Activated naive CD8-positive, alpha-beta T cell (primary cell): ENCODE results near the gene ART5.

Experiments used
- H3K27ac Mint-ChIP-seq: one replicate; pipeline ENCODE4 v1.8.0; 2021; ENCODE audit warnings: mixed read lengths
- H3K27me3 Mint-ChIP-seq: one replicate; pipeline ENCODE4 v1.8.0; 2021; ENCODE audit warnings: mixed read lengths
- H3K36me3 Mint-ChIP-seq: one replicate; pipeline ENCODE4 v1.8.0; 2021; ENCODE audit warnings: mixed read lengths
- H3K4me1 Mint-ChIP-seq: one replicate; pipeline ENCODE4 v1.8.0; 2021; ENCODE audit warnings: low read depth, mixed read lengths
- H3K4me3 Mint-ChIP-seq: one replicate; pipeline ENCODE4 v1.8.0; 2021; ENCODE audit warnings: mild to moderate bottlenecking, mixed read lengths
- H3K9me3 Mint-ChIP-seq: one replicate; pipeline ENCODE4 v1.8.0; 2021; ENCODE audit warnings: low read depth, mixed read lengths

ART5 gene

GRCh38 chr11:3642071-3642951 lies 519 bp upstream of the ART5 start:
- peaks cover 27% of the 10 kb centered on the region for H3K27me3 Mint-ChIP-seq

DNA sequence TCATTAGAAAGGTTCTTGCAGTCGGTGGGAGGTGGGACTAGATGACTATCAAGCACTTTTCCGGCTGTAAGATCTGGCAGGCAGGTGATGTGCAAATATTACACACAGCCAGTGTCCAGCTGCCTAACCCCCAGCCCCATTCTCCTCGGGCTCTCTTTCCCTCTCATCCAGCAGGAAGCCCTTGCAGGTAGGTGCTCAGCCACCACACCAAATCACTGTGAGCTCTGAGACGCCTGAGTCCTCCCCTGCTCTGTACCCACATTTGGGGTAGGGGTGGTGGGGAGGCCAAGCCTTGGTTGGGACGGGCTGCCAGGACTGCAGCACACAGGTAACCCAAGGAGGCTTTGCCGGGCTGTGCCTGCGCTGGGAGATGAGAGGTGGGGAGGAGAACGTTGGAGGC lies 601 bp downstream of the ART5 start:
- Mint-ChIP-seq H3K36me3 (peaks cover 4% of the 10 kb centered on the region), H3K9me3 (no peaks in the 10 kb centered on the region), H3K27me3 (peaks cover 24% of the 10 kb centered on the region), H3K4me1 (peaks cover 6% of the 10 kb centered on the region), H3K27ac (no peak overlapping the region), H3K4me3 (peak overlapping the region; percentile 79)

More at GRCh38 chr11:3642071-3642951, 519 bp upstream of the ART5 start:
- peaks cover 4% of the 10 kb centered on the region for H3K36me3 Mint-ChIP-seq
- H3K9me3 Mint-ChIP-seq = no peaks in the 10 kb centered on the region
- H3K27ac Mint-ChIP-seq = no peak overlapping the region
- H3K4me3 Mint-ChIP-seq = peak overlapping the region; percentile 82
- peaks cover 6% of the 10 kb centered on the region for H3K4me1 Mint-ChIP-seq

DNA sequence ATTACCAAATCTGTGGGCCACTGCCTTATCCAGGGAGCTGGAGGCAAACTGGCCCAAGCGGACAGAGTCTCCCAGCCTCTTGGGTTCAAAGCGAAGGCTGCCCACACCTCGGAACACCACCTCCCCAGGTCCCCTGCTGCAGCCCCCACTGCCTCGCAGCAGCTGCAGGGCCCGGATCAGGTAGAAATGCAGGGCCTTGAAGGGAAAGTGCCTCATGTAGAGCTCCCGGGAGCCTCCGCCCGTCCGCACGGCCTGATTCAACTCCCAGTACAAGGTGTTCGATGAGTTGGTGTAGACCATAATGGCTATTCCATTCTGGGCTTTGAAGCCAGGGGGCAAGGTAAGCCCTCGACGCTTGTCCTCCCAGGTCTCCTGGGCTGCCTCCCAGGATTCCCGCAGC lies 2.0 kb downstream of the ART5 start:
- H3K27ac Mint-ChIP-seq = no peak overlapping the region
- peaks cover 4% of the 10 kb centered on the region for H3K36me3 Mint-ChIP-seq
- H3K4me1 Mint-ChIP-seq = peaks cover 6% of the 10 kb centered on the region
- H3K9me3 Mint-ChIP-seq = no peaks in the 10 kb centered on the region
- peaks cover 20% of the 10 kb centered on the region for H3K27me3 Mint-ChIP-seq
- H3K4me3 Mint-ChIP-seq = no peak overlapping the region

DNA sequence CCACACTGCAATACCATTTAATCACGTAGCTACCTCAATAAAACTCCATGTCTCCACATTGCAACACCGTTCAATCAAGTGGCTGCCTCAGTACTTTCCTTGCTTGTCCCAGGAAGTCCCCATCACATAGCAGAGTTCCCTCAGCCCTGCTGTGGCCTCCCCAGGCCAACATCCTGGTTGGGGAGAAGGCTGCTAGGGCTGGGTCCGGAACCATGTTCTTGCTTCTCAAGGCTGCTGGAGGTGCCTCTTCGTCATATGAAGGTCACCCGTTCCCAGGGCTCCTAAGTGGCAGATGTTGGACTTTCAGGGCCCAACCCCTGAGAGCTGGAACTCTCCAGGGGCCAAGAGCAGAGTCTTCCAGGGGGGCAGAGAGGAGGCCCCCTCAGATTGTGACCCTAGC lies 3.3 kb downstream of the ART5 start:
- Mint-ChIP-seq H3K36me3 (no peaks in the 10 kb centered on the region), H3K9me3 (no peaks in the 10 kb centered on the region), H3K4me3 (no peak overlapping the region), H3K27ac (no peak overlapping the region), H3K4me1 (peaks cover 6% of the 10 kb centered on the region), H3K27me3 (peaks cover 9% of the 10 kb centered on the region)

DNA sequence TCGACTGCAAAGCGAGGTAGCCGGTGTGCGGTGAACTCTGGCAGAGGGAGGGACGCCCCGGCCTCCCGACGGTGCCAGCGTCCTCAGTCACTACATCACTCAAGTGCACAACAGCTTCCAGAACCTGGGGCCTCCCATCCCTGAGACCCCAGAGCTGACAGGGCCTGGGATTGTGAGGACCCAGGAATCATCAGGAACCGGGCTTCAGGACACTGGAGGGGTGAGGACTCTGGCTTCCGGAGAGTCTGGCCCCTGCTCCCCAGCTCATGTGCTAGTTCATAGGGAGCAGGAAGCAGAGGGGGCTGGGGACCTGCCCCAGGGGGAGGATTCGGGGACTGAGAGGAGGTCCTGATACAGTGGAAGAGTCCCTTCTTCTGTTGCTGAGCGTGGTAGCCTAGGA lies 4.6 kb downstream of the ART5 start:
- Mint-ChIP-seq H3K27me3 (peaks cover 6% of the 10 kb centered on the region), H3K9me3 (no peaks in the 10 kb centered on the region), H3K36me3 (no peaks in the 10 kb centered on the region), H3K4me1 (peaks cover 2% of the 10 kb centered on the region), H3K27ac (no peak overlapping the region), H3K4me3 (no peak overlapping the region)

DNA sequence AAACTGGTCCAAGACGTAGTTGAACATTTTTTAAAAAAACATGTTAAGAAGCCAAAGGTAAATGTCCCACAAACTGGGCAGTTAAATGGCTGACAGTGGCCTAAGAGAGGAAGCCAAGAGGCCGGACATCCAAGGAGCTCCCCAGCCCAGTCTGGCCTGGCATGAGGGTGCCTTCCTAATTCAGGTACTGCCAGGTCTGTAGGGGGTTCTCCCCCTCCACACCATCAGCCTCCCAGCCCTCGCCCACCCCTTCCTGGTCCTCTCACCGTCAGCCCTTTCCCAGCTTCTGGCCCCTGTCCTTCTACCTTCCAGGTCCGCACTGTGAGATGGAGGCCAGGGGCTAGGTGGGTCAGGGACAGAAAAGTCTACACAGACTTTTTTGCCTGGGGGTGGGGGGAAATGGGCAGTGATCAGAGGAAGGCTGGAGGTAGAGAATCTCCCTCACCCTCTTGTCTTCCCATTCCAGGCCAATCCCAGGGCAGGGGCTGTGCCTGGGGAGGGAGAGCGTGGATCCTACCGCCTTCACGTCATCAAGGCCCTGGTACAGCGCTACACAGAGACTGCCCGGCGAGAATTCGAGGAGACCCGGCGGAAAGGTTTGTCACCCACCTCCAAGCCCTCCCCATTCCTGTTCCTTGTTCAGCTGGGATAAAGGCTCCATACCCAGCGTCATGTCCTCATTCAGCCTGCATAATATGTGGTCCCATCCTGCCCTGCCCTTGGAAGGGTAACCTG lies 6.0 kb downstream of the ART5 start:
- Mint-ChIP-seq H3K36me3 (no peaks in the 10 kb centered on the region), H3K27ac (no peak overlapping the region), H3K4me3 (no peak overlapping the region), H3K4me1 (no peaks in the 10 kb centered on the region), H3K9me3 (no peaks in the 10 kb centered on the region), H3K27me3 (peaks cover 3% of the 10 kb centered on the region)

DNA sequence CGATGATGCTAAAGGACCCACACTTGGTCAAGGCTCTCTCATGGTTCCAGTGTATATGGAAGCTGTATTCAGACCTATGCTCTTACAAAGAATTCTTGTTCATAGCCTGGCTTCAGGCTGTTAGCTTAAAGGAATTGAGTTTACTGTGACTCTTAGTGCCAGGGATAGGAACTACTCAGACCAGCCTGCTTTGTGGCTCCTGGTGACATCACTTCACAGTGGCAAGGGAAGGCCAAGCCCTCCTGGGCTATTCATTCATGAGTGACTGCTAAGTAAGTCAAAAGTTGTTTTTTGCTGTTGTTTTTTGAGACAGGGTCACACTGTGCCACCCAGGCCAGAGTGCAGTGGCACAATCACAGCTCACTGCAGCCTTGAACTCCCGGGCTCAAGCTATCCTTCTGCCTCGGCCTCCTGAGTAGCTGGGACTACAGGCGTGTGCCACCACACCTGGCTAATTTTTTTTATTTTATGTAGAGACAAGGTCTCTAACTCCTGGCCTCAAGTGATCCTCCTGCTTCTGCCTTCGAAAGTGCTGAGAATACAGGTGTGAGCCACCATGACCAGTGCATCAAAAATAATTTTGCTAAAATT lies 9.6 kb downstream of the ART5 start:
- Mint-ChIP-seq H3K4me3 (no peak overlapping the region), H3K27ac (no peak overlapping the region), H3K36me3 (no peaks in the 10 kb centered on the region), H3K9me3 (no peaks in the 10 kb centered on the region), H3K4me1 (no peaks in the 10 kb centered on the region), H3K27me3 (peaks cover 1% of the 10 kb centered on the region)

DNA sequence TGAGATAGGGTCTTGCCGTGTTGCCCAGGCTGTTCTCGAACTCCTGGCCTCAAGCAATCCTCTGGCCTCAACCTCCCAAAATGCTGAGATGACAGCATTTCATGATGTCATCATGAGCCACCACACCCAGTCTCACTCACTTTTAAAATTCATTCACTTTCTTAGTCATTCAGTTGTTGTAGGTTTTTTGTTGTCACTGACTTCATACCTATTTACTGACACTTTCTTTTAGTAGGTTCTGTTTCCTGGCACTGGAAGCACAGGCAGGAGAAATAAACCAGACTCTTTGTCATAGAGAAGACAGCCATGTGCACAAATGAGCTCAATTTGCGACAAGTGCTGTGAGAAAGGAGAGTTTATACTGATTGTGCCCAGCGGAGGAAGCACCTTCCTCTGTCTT lies 10.5 kb downstream of the ART5 start:
- peaks cover 1% of the 10 kb centered on the region for H3K27me3 Mint-ChIP-seq
- no peaks in the 10 kb centered on the region for H3K9me3 Mint-ChIP-seq
- H3K4me3 Mint-ChIP-seq = no peak overlapping the region
- H3K27ac Mint-ChIP-seq = no peak overlapping the region
- H3K36me3 Mint-ChIP-seq = no peaks in the 10 kb centered on the region
- peaks cover 5% of the 10 kb centered on the region for H3K4me1 Mint-ChIP-seq

- peaks cover 1% of the 10 kb centered on the region for H3K27me3 Mint-ChIP-seq
- H3K27ac Mint-ChIP-seq = no peak overlapping the region
- H3K4me1 Mint-ChIP-seq = peaks cover 5% of the 10 kb centered on the region
- no peak overlapping the region for H3K4me3 Mint-ChIP-seq
- no peaks in the 10 kb centered on the region for H3K9me3 Mint-ChIP-seq
- no peaks in the 10 kb centered on the region for H3K36me3 Mint-ChIP-seq
These were observed 14.5 kb downstream of the ART5 start for GRCh38 chr11:3627291-3627690.

- Mint-ChIP-seq H3K27me3 (peaks cover 1% of the 10 kb centered on the region), H3K27ac (no peak overlapping the region), H3K36me3 (no peaks in the 10 kb centered on the region), H3K4me3 (no peak overlapping the region), H3K9me3 (no peaks in the 10 kb centered on the region), H3K4me1 (peaks cover 5% of the 10 kb centered on the region)
These were observed 15.4 kb downstream of the ART5 start for GRCh38 chr11:3626250-3626960.

DNA sequence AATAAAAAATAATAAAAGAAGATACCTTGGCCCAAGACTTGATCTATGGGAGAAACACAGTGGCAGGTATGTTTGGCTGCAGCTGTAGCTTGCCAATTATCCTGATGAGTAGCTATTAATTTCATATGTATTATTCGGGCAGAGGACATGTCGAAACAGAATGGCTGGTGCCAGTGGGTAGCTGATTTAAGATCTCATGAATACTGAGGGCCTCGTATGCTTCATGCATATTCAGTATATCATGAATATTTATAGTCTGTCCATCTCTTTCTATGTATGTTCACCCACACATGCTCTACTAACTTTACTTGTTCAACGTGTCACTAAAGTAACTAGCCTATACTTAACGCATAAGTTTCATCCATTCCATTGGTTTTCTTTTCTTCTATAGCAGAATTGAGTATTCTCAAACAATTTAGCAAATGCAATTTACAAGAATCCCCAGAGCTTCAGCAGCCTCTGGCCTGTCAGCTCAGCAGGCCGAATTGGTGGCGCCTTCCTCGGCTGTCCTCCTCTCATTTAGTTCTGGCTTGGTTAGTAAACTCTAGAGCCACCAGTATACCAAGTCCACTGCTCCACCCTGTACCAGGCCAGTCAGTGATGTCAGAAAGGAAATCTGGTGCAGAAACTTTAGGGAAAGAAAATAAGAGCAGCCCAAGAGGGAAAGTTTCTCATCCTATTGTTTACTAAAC lies 17.9 kb downstream of the ART5 start:
- Mint-ChIP-seq H3K36me3 (no peaks in the 10 kb centered on the region), H3K27me3 (peaks cover 1% of the 10 kb centered on the region), H3K27ac (peak overlapping the region; percentile 8), H3K9me3 (no peaks in the 10 kb centered on the region), H3K4me3 (no peak overlapping the region), H3K4me1 (peaks cover 5% of the 10 kb centered on the region)

DNA sequence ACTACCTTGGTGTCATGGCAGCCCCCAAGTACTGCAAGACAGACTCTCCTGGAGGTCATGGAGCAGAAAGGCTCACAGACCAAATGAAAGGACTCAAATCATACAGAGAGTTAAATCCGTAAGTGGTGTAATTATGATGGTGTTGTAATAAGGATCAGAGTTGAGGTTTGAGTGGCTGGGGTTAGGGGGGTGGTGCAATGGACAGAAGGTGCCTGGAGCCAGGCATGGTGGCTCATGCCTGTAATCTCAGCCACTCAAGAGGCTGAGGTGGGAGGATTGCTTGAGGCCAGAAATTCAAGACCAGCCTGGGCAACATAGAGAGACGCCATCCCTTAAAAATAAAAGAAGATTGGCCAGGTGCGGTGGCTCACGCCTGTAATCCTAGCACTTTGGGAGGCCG lies 18.7 kb downstream of the ART5 start:
- no peak overlapping the region for H3K27ac Mint-ChIP-seq
- H3K9me3 Mint-ChIP-seq = no peaks in the 10 kb centered on the region
- no peaks in the 10 kb centered on the region for H3K36me3 Mint-ChIP-seq
- no peak overlapping the region for H3K4me3 Mint-ChIP-seq
- peaks cover 5% of the 10 kb centered on the region for H3K4me1 Mint-ChIP-seq
- no peaks in the 10 kb centered on the region for H3K27me3 Mint-ChIP-seq

- H3K4me3 Mint-ChIP-seq = no peak overlapping the region
- H3K4me1 Mint-ChIP-seq = peaks cover 5% of the 10 kb centered on the region
- no peaks in the 10 kb centered on the region for H3K27me3 Mint-ChIP-seq
- no peak overlapping the region for H3K27ac Mint-ChIP-seq
- H3K9me3 Mint-ChIP-seq = no peaks in the 10 kb centered on the region
- H3K36me3 Mint-ChIP-seq = no peaks in the 10 kb centered on the region
These were observed 19.3 kb downstream of the ART5 start for GRCh38 chr11:3622521-3622920.

DNA sequence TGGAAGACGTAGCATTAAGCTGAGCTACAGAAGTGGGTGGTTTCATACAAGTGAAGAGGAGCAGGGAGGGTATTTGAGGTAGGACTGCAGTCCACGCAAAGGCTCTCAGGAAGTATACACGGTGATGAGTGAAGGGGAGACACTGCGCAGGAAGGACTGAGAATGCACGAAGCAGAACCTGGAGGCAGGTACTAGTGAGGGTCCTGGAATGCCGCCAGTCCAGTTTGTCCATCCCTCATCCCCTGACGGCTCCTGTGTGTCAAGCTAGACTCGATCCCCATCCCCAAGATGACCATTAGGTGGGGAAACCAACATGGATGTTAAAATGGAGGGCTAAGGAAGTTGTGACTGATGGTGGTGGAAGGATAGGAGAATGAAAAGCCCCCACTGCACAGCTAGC lies 23.8 kb downstream of the ART5 start:
- no peaks in the 10 kb centered on the region for H3K36me3 Mint-ChIP-seq
- H3K9me3 Mint-ChIP-seq = no peaks in the 10 kb centered on the region
- no peak overlapping the region for H3K27ac Mint-ChIP-seq
- no peaks in the 10 kb centered on the region for H3K27me3 Mint-ChIP-seq
- H3K4me3 Mint-ChIP-seq = no peak overlapping the region
- H3K4me1 Mint-ChIP-seq = peaks cover 11% of the 10 kb centered on the region
